Peyer's patch (tissue), 4 donors: ENCODE results near the gene KLK3.

ENCODE experiments used
- POLR2A ChIP-seq, 2 donors: fragments of 450-650 bp; IDR thresholded peaks; one replicate each; pipeline ENCODE4 v1.5.1; 2017; ENCODE audit warnings: antibody characterized with exemption in 2 of 2, mild to moderate bottlenecking in 2 of 2, moderate library complexity in 2 of 2
- TF ChIP-seq, protein P1 (sequence below), 6 experiments: fragments of 450-650 bp in 4 of 6; fragments of 200-600 bp in 2 of 6; sonication (generic) in 1 of 6; IDR thresholded peaks; one replicate each; pipeline ENCODE4 v1.5.1; 2017 to 2019; ENCODE audit warnings: antibody characterized with exemption in 6 of 6, mild to moderate bottlenecking in 3 of 6, moderate library complexity in 1 of 6

DNA sequence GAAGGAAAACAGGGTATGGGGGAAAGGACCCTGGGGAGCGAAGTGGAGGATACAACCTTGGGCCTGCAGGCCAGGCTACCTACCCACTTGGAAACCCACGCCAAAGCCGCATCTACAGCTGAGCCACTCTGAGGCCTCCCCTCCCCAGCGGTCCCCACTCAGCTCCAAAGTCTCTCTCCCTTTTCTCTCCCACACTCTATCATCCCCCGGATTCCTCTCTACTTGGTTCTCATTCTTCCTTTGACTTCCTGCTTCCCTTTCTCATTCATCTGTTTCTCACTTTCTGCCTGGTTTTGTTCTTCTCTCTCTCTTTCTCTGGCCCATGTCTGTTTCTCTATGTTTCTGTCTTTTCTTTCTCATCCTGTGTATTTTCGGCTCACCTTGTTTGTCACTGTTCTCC lies 2.7 kb downstream of the KLK3 start:
- TF ChIP-seq, protein P1, sequence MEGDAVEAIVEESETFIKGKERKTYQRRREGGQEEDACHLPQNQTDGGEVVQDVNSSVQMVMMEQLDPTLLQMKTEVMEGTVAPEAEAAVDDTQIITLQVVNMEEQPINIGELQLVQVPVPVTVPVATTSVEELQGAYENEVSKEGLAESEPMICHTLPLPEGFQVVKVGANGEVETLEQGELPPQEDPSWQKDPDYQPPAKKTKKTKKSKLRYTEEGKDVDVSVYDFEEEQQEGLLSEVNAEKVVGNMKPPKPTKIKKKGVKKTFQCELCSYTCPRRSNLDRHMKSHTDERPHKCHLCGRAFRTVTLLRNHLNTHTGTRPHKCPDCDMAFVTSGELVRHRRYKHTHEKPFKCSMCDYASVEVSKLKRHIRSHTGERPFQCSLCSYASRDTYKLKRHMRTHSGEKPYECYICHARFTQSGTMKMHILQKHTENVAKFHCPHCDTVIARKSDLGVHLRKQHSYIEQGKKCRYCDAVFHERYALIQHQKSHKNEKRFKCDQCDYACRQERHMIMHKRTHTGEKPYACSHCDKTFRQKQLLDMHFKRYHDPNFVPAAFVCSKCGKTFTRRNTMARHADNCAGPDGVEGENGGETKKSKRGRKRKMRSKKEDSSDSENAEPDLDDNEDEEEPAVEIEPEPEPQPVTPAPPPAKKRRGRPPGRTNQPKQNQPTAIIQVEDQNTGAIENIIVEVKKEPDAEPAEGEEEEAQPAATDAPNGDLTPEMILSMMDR (IDR thresholded peaks at IDR 0.05) = no peak
- no peak for TF ChIP-seq POLR2A (IDR thresholded peaks at IDR 0.05)
